ENCODE measurements around the gene BCL10. TPM values are rescaled to one million over a fixed set of nuclear protein-coding genes. Genes with fewer than 3 reads are reported as not detected.

Gene BCL10
- total RNA-seq, 1 experiment from 2014 or later = 26.1 TPM

- no peak overlapping the region for H3K27ac Mint-ChIP-seq
- no peak for DNase-seq
- H3K4me2 ChIP-seq (ENCODE audit: insufficient read depth, insufficient read length, low read length) = no peak overlapping the region
- no peak overlapping the region for H3T11ph ChIP-seq (ENCODE audit: low read length)
- no peak overlapping the region for H4K91ac ChIP-seq (ENCODE audit: insufficient read length, low read depth, low read length)
- H3K27ac ChIP-seq (ENCODE audit: insufficient read length, low read depth, low read length) = no peak overlapping the region
- H2BK12ac ChIP-seq (ENCODE audit: insufficient read length, low read depth, low read length) = no peak overlapping the region
- H3K23me2 ChIP-seq (ENCODE audit: insufficient read length, low read depth, low read length, poor library complexity, severe bottlenecking) = no peaks in the 10 kb centered on the region
- no peak overlapping the region for H2BK15ac ChIP-seq (ENCODE audit: low read depth, low read length)
- H3K9me3 ChIP-seq (ENCODE audit: control insufficient read depth, low read depth, low read length) = no peaks in the 10 kb centered on the region
- H4K8ac ChIP-seq (replicated peaks; ENCODE audit: insufficient read length, low read depth, low read length) = no peak overlapping the region
- TF ChIP-seq, protein P1, sequence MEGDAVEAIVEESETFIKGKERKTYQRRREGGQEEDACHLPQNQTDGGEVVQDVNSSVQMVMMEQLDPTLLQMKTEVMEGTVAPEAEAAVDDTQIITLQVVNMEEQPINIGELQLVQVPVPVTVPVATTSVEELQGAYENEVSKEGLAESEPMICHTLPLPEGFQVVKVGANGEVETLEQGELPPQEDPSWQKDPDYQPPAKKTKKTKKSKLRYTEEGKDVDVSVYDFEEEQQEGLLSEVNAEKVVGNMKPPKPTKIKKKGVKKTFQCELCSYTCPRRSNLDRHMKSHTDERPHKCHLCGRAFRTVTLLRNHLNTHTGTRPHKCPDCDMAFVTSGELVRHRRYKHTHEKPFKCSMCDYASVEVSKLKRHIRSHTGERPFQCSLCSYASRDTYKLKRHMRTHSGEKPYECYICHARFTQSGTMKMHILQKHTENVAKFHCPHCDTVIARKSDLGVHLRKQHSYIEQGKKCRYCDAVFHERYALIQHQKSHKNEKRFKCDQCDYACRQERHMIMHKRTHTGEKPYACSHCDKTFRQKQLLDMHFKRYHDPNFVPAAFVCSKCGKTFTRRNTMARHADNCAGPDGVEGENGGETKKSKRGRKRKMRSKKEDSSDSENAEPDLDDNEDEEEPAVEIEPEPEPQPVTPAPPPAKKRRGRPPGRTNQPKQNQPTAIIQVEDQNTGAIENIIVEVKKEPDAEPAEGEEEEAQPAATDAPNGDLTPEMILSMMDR (conservative IDR thresholded peaks at IDR 0.05) = no peak
- no peak overlapping the region for H2AFZ ChIP-seq (ENCODE audit: low read length)
- no peaks in the 10 kb centered on the region for H3K36me3 Mint-ChIP-seq (ENCODE audit: insufficient read depth in 1 of 3, low read depth in 3 of 3)
- H3K9me3 Mint-ChIP-seq = no peaks in the 10 kb centered on the region
- H3K79me2 ChIP-seq (ENCODE audit: insufficient read depth, low read length) = no peaks in the 10 kb centered on the region
- no peaks in the 10 kb centered on the region for H3K27me3 ChIP-seq (ENCODE audit: insufficient read depth, low read length)
- no peak overlapping the region for H3K56ac ChIP-seq (ENCODE audit: insufficient read length, low read depth, low read length)
- H2BK120ac ChIP-seq (ENCODE audit: low read depth, low read length, poor library complexity, severe bottlenecking) = no peak overlapping the region
- H3K4ac ChIP-seq (ENCODE audit: low read depth, low read length) = no peak overlapping the region
- no peaks in the 10 kb centered on the region for H3K4me1 ChIP-seq (ENCODE audit: insufficient read depth, low read length)
- WGBS (ENCODE audit: extremely low coverage, insufficient read length, low lambda C conversion rate) = no CpG with 5 or more reads among the region's 2 CpGs
- H2AK5ac ChIP-seq (ENCODE audit: insufficient read length, low read length) = no peak overlapping the region
- H3K23ac ChIP-seq (ENCODE audit: insufficient read length, low read depth, low read length) = no peak overlapping the region
- no peaks in the 10 kb centered on the region for H3K4me1 Mint-ChIP-seq
- no peaks in the 10 kb centered on the region for H4K20me1 ChIP-seq (ENCODE audit: control insufficient read depth, insufficient read depth, insufficient read length)
- H3K18ac ChIP-seq (ENCODE audit: insufficient read length, low read depth, low read length) = no peak overlapping the region
- no peaks in the 10 kb centered on the region for H3K27me3 Mint-ChIP-seq (ENCODE audit: low read depth)
- H3K9ac ChIP-seq (ENCODE audit: extremely low read depth, insufficient read length, low read length) = no peak overlapping the region
- H2BK20ac ChIP-seq (ENCODE audit: low read depth, low read length, poor library complexity, severe bottlenecking) = no peak overlapping the region
- no peak overlapping the region for H3K4me3 Mint-ChIP-seq
- H3K79me1 ChIP-seq (ENCODE audit: insufficient read depth, low read depth, low read length, poor library complexity, severe bottlenecking) = no peaks in the 10 kb centered on the region
- no peak overlapping the region for H4K5ac ChIP-seq (ENCODE audit: insufficient read length, low read depth, low read length)
- H3K14ac ChIP-seq (ENCODE audit: insufficient read depth, low read length) = no peak overlapping the region
- H2BK5ac ChIP-seq (ENCODE audit: insufficient read length, low read length) = no peak overlapping the region
Measured at GRCh38 chr1:85290826-85291225, 14.4 kb upstream of the BCL10 start.

Measured in H9 (cell line).